HEK293 (cell line): ENCODE measurements around the gene DNAJC4.

Source experiments
- BCL11A ChIP-seq: fragments of 450-650 bp; formaldehyde crosslinking; IDR thresholded peaks from 2 replicates; pipeline ENCODE4 v1.5.1; 2016; ENCODE audit warnings: low read depth, missing biosample characterization, missing genetic modification characterization
- BCL11B ChIP-seq: fragments of 450-650 bp; formaldehyde crosslinking; IDR thresholded peaks from 2 replicates; pipeline ENCODE4 v1.5.1; 2016; ENCODE audit warnings: low read depth, missing biosample characterization, missing genetic modification characterization
- ELK4 ChIP-seq: IDR thresholded peaks from 2 replicates; pipeline ENCODE4 v1.6.1; 2011; ENCODE audit warnings: mild to moderate bottlenecking, low read depth, low read length, borderline replicate concordance
- GFI1B ChIP-seq: fragments of 450-650 bp; formaldehyde crosslinking; IDR thresholded peaks from 2 replicates; pipeline ENCODE4 v1.5.1; 2016; ENCODE audit warnings: missing biosample characterization, missing genetic modification characterization
- HOXC10 ChIP-seq: sonication (generic); formaldehyde crosslinking; IDR thresholded peaks from 2 replicates; pipeline ENCODE4 v1.8.1; 2023; ENCODE audit warnings: mild to moderate bottlenecking, missing genetic modification reagents
- HOXD13 ChIP-seq: sonication (generic); formaldehyde crosslinking; IDR thresholded peaks from 2 replicates; pipeline ENCODE4 v1.8.0; 2022; ENCODE audit warnings: missing genetic modification reagents, borderline replicate concordance
- IKZF3 ChIP-seq: fragments of 450-650 bp; IDR thresholded peaks from 2 replicates; pipeline ENCODE4 v1.5.0; 2018; ENCODE audit warnings: missing biosample characterization, mild to moderate bottlenecking, missing genetic modification characterization, moderate library complexity
- KLF8 ChIP-seq: fragments of 450-650 bp; formaldehyde crosslinking; IDR thresholded peaks from 2 replicates; pipeline ENCODE4 v1.5.1; 2016; ENCODE audit warnings: missing biosample characterization, missing genetic modification characterization
- MEIS1 ChIP-seq: sonication (generic); formaldehyde crosslinking; IDR thresholded peaks from 2 replicates; pipeline ENCODE4 v1.8.1; 2022; ENCODE audit warnings: missing genetic modification reagents, mild to moderate bottlenecking, borderline replicate concordance
- SP3 ChIP-seq: fragments of 450-650 bp; formaldehyde crosslinking; IDR thresholded peaks from 2 replicates; pipeline ENCODE4 v1.5.1; 2016; ENCODE audit warnings: missing biosample characterization, missing genetic modification characterization
- ZBTB17 ChIP-seq: fragments of 450-650 bp; formaldehyde crosslinking; IDR thresholded peaks from 2 replicates; pipeline ENCODE4 v1.5.1; 2016; ENCODE audit warnings: missing biosample characterization, missing genetic modification characterization
- ZBTB20 ChIP-seq: fragments of 450-650 bp; formaldehyde crosslinking; IDR thresholded peaks from 2 replicates; pipeline ENCODE4 v1.5.1; 2016; ENCODE audit warnings: missing biosample characterization, missing genetic modification characterization
- ZFHX2 ChIP-seq: fragments of 450-650 bp; formaldehyde crosslinking; conservative IDR thresholded peaks from 2 replicates; pipeline ENCODE4 v1.5.1; 2016; ENCODE audit warnings: missing biosample characterization, missing genetic modification characterization
- ZNF132 ChIP-seq: fragments of 450-650 bp; formaldehyde crosslinking; IDR thresholded peaks from 2 replicates; pipeline ENCODE4 v1.5.1; 2017; ENCODE audit warnings: missing biosample characterization, missing genetic modification characterization, borderline replicate concordance
- ZNF138 ChIP-seq: fragments of 450-650 bp; formaldehyde crosslinking; IDR thresholded peaks from 2 replicates; pipeline ENCODE4 v1.5.1; 2016; ENCODE audit warnings: missing biosample characterization, missing genetic modification characterization, borderline replicate concordance
- ZNF155 ChIP-seq: fragments of 450-650 bp; formaldehyde crosslinking; IDR thresholded peaks from 2 replicates; pipeline ENCODE4 v1.5.1; 2016; ENCODE audit warnings: missing biosample characterization, missing genetic modification characterization
- ZNF16 ChIP-seq: fragments of 450-650 bp; formaldehyde crosslinking; IDR thresholded peaks from 2 replicates; pipeline ENCODE4 v1.5.1; 2016; ENCODE audit warnings: low read depth, missing biosample characterization, missing genetic modification characterization
- ZNF174 ChIP-seq: fragments of 450-650 bp; formaldehyde crosslinking; IDR thresholded peaks from 2 replicates; pipeline ENCODE4 v1.5.0; 2017; ENCODE audit warnings: missing biosample characterization, mild to moderate bottlenecking, missing genetic modification characterization
- ZNF175 ChIP-seq: fragments of 450-650 bp; formaldehyde crosslinking; IDR thresholded peaks from 2 replicates; pipeline ENCODE4 v1.5.1; 2016; ENCODE audit warnings: missing biosample characterization, missing genetic modification characterization
- ZNF354C ChIP-seq: fragments of 450-650 bp; formaldehyde crosslinking; IDR thresholded peaks from 2 replicates; pipeline ENCODE4 v1.5.1; 2016; ENCODE audit warnings: missing biosample characterization, missing genetic modification characterization, low read depth, borderline replicate concordance
- ZNF391 ChIP-seq: fragments of 450-650 bp; formaldehyde crosslinking; IDR thresholded peaks from 2 replicates; pipeline ENCODE4 v1.5.1; 2016; ENCODE audit warnings: low read depth, missing biosample characterization, missing genetic modification characterization, borderline replicate concordance
- ZNF426 ChIP-seq: fragments of 450-650 bp; formaldehyde crosslinking; IDR thresholded peaks from 2 replicates; pipeline ENCODE4 v1.5.1; 2017; ENCODE audit warnings: missing biosample characterization, missing genetic modification characterization, mild to moderate bottlenecking, inconsistent platforms, moderate library complexity
- ZNF510 ChIP-seq: fragments of 450-650 bp; formaldehyde crosslinking; IDR thresholded peaks from 2 replicates; pipeline ENCODE4 v1.5.1; 2018; ENCODE audit warnings: mild to moderate bottlenecking, missing genetic modification characterization, missing biosample characterization; ENCODE audit not compliant: insufficient replicate concordance
- ZNF521 ChIP-seq: fragments of 450-650 bp; formaldehyde crosslinking; IDR thresholded peaks from 2 replicates; pipeline ENCODE4 v1.5.1; 2017; ENCODE audit warnings: missing biosample characterization, mild to moderate bottlenecking, missing genetic modification characterization
- ZNF571 ChIP-seq: fragments of 450-650 bp; formaldehyde crosslinking; IDR thresholded peaks from 2 replicates; pipeline ENCODE4 v1.5.0; 2017; ENCODE audit warnings: missing biosample characterization, missing genetic modification characterization
- ZNF660 ChIP-seq: fragments of 450-650 bp; IDR thresholded peaks from 2 replicates; pipeline ENCODE4 v1.5.1; 2018; ENCODE audit warnings: missing biosample characterization, mild to moderate bottlenecking, missing genetic modification characterization
- TF ChIP-seq, protein P1 (sequence below): fragments of 450-650 bp; formaldehyde crosslinking; IDR thresholded peaks from 2 replicates; pipeline ENCODE4 v1.5.1; 2017; ENCODE audit warnings: missing biosample characterization, missing genetic modification characterization
- TF ChIP-seq, protein P2 (sequence below): fragments of 450-650 bp; formaldehyde crosslinking; IDR thresholded peaks from 2 replicates; pipeline ENCODE4 v1.5.1; 2016; ENCODE audit warnings: missing biosample characterization, missing genetic modification characterization
- TF ChIP-seq, protein P3 (sequence below): fragments of 450-650 bp; formaldehyde crosslinking; IDR thresholded peaks from 2 replicates; pipeline ENCODE4 v1.5.1; 2017; ENCODE audit warnings: missing biosample characterization, missing genetic modification characterization
- TF ChIP-seq, protein P4 (sequence below): fragments of 450-650 bp; formaldehyde crosslinking; IDR thresholded peaks from 2 replicates; pipeline ENCODE4 v1.5.1; 2016; ENCODE audit warnings: missing biosample characterization, missing genetic modification characterization

Gene DNAJC4

GRCh38 chr11:64268893-64269539 lies 38.7 kb downstream of the DNAJC4 start (continued):
- TF ChIP-seq ZNF175 (tag by site-specific recombination) (no peak), ZBTB17 (0 out of 2 replicates have a peak, but pooled peaks have one; percentile 45), SP3 (peak; percentile 53; the same call in 1 of the 2 replicates), ZNF571 (tag by site-specific recombination) (no peak), ZBTB20 (tag by site-specific recombination) (peak; percentile 94), GFI1B (tag by site-specific recombination) (no peak), BCL11B (no peak), ZFHX2 (tag by site-specific recombination) (no peak), HOXC10 (no peak), ZNF660 (no peak), ZNF426 (tag by site-specific recombination) (no peak), ZNF16 (tag by site-specific recombination) (0 out of 2 replicates have a peak, but pooled peaks have one; percentile 13), ELK4 (no peak), ZNF354C (no peak), ZNF391 (tag by site-specific recombination) (no peak), ZNF510 (no peak), KLF8 (peak; percentile 20; the same call in 1 of the 2 replicates), ZNF155 (tag by site-specific recombination) (no peak), ZNF138 (no peak), BCL11A (tag by site-specific recombination) (peak; percentile 37; the same call in 1 of the 2 replicates), MEIS1 (no peak; the same call in 1 of the 2 replicates), ZNF132 (tag by site-specific recombination) (no peak), ZNF174 (tag by site-specific recombination) (no peak), ZNF521 (tag by site-specific recombination) (no peak), HOXD13 (no peak), IKZF3 (tag by site-specific recombination) (no peak)
- TF ChIP-seq, protein P1, sequence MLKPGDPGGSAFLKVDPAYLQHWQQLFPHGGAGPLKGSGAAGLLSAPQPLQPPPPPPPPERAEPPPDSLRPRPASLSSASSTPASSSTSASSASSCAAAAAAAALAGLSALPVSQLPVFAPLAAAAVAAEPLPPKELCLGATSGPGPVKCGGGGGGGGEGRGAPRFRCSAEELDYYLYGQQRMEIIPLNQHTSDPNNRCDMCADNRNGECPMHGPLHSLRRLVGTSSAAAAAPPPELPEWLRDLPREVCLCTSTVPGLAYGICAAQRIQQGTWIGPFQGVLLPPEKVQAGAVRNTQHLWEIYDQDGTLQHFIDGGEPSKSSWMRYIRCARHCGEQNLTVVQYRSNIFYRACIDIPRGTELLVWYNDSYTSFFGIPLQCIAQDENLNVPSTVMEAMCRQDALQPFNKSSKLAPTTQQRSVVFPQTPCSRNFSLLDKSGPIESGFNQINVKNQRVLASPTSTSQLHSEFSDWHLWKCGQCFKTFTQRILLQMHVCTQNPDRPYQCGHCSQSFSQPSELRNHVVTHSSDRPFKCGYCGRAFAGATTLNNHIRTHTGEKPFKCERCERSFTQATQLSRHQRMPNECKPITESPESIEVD: no peak
- TF ChIP-seq, protein P2, sequence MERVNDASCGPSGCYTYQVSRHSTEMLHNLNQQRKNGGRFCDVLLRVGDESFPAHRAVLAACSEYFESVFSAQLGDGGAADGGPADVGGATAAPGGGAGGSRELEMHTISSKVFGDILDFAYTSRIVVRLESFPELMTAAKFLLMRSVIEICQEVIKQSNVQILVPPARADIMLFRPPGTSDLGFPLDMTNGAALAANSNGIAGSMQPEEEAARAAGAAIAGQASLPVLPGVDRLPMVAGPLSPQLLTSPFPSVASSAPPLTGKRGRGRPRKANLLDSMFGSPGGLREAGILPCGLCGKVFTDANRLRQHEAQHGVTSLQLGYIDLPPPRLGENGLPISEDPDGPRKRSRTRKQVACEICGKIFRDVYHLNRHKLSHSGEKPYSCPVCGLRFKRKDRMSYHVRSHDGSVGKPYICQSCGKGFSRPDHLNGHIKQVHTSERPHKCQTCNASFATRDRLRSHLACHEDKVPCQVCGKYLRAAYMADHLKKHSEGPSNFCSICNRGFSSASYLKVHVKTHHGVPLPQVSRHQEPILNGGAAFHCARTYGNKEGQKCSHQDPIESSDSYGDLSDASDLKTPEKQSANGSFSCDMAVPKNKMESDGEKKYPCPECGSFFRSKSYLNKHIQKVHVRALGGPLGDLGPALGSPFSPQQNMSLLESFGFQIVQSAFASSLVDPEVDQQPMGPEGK (tag by site-specific recombination): 0 out of 2 replicates have a peak, but pooled peaks have one; percentile 12
- TF ChIP-seq, protein P3, sequence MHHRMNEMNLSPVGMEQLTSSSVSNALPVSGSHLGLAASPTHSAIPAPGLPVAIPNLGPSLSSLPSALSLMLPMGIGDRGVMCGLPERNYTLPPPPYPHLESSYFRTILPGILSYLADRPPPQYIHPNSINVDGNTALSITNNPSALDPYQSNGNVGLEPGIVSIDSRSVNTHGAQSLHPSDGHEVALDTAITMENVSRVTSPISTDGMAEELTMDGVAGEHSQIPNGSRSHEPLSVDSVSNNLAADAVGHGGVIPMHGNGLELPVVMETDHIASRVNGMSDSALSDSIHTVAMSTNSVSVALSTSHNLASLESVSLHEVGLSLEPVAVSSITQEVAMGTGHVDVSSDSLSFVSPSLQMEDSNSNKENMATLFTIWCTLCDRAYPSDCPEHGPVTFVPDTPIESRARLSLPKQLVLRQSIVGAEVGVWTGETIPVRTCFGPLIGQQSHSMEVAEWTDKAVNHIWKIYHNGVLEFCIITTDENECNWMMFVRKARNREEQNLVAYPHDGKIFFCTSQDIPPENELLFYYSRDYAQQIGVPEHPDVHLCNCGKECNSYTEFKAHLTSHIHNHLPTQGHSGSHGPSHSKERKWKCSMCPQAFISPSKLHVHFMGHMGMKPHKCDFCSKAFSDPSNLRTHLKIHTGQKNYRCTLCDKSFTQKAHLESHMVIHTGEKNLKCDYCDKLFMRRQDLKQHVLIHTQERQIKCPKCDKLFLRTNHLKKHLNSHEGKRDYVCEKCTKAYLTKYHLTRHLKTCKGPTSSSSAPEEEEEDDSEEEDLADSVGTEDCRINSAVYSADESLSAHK: no peak
- TF ChIP-seq, protein P4, sequence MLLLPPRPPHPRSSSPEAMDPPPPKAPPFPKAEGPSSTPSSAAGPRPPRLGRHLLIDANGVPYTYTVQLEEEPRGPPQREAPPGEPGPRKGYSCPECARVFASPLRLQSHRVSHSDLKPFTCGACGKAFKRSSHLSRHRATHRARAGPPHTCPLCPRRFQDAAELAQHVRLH: peak; percentile 98
